Measurements from ENCODE around the gene LCE6A. TPM values are rescaled to one million over a fixed set of nuclear protein-coding genes. Genes with fewer than 3 reads are reported as not detected.

The LCE6A gene
- not detected in 2 replicates for total RNA-seq

GRCh38 chr1:152842556-152842955, at the start of gene LCE6A:
Gene LCE6A, plus strand, starts transcription at chr1:152842856. Its CDS starts 665 bp downstream, at chr1:152843521.

GRCh38 chr1:152796421-152796820, 46.2 kb upstream of the LCE6A start, which contains the start of gene LCE1D:
Gene LCE1D, plus strand, starts transcription at chr1:152796721. Its CDS starts 1,074 bp downstream, at chr1:152797795.

GRCh38 chr1:152806576-152806975, 36.1 kb upstream of the LCE6A start, which contains the start of gene LCE1C:
Gene LCE1C, minus strand, starts transcription at chr1:152806651. Its CDS starts 1,173 bp downstream, at chr1:152805478.

GRCh38 chr1:152811671-152812070, 31.0 kb upstream of the LCE6A start, which contains the start of gene LCE1B:
Gene LCE1B, plus strand, starts transcription at chr1:152811971. Its CDS starts 476 bp downstream, at chr1:152812447.

GRCh38 chr1:152827173-152827572, 15.5 kb upstream of the LCE6A start, which contains the start of gene LCE1A:
Gene LCE1A, plus strand, starts transcription at chr1:152827473. Its CDS starts 0 bp downstream, at chr1:152827473.

GRCh38 chr1:152859696-152860095, 17.0 kb downstream of the LCE6A start, which contains the start of gene LCE7A:
Gene LCE7A, plus strand, starts transcription at chr1:152859996. Its CDS starts 702 bp downstream, at chr1:152860698.

GRCh38 chr1:152878042-152878441, 35.4 kb downstream of the LCE6A start, which contains the start of gene SMCP:
Gene SMCP, plus strand, starts transcription at chr1:152878322. Its CDS starts 6,101 bp downstream, at chr1:152884423.

Other genes with a start within 250 kb of the LCE6A start
- not detected in 2 replicates for gene LCE3C, start 242.6 kb upstream of the LCE6A start, total RNA-seq
- gene LCE3B, start 229.0 kb upstream of the LCE6A start, total RNA-seq, result not detected in 2 replicates
- not detected in 2 replicates for gene LCE3A, start 219.8 kb upstream of the LCE6A start, total RNA-seq
- not detected in 2 replicates for gene LCE2D, start 179.5 kb upstream of the LCE6A start, total RNA-seq
- not detected in 2 replicates for gene LCE2C, start 167.6 kb upstream of the LCE6A start, total RNA-seq
- not detected in 2 replicates for gene LCE2B, start 156.7 kb upstream of the LCE6A start, total RNA-seq
- not detected in 2 replicates for gene LCE2A, start 144.5 kb upstream of the LCE6A start, total RNA-seq
- not detected in 2 replicates for gene LCE4A, start 134.7 kb upstream of the LCE6A start, total RNA-seq
- not detected in 2 replicates for gene KPRP, start 84.8 kb upstream of the LCE6A start, total RNA-seq
- gene LCE1F, start 67.7 kb upstream of the LCE6A start, total RNA-seq, result not detected in 2 replicates
- not detected in 2 replicates for gene LCE1E, start 56.6 kb upstream of the LCE6A start, total RNA-seq
- not detected in 2 replicates for gene LCE1D, start 46.1 kb upstream of the LCE6A start, total RNA-seq
- not detected in 2 replicates for gene LCE1C, start 36.2 kb upstream of the LCE6A start, total RNA-seq
- gene LCE1B, start 30.9 kb upstream of the LCE6A start, total RNA-seq, result not detected in 2 replicates
- gene LCE1A, start 15.4 kb upstream of the LCE6A start, total RNA-seq, result not detected in 2 replicates
- not detected in 2 replicates for gene LCE7A, start 17.1 kb downstream of the LCE6A start, total RNA-seq
- gene SMCP, start 35.5 kb downstream of the LCE6A start, total RNA-seq, result not detected in 2 replicates
- gene IVL, start 65.7 kb downstream of the LCE6A start, total RNA-seq, result not detected in 2 replicates
- not detected in 2 replicates for gene SPRR5, start 104.3 kb downstream of the LCE6A start, total RNA-seq
- gene SPRR4, start 127.8 kb downstream of the LCE6A start, total RNA-seq, result not detected in 2 replicates
- not detected in 2 replicates for gene SPRR1A, start 141.2 kb downstream of the LCE6A start, total RNA-seq
- not detected in 2 replicates for gene SPRR3, start 158.9 kb downstream of the LCE6A start, total RNA-seq
- gene SPRR1B, start 188.3 kb downstream of the LCE6A start, total RNA-seq, result not detected in 2 replicates
- gene SPRR2D, start 198.3 kb downstream of the LCE6A start, total RNA-seq, result not detected in 2 replicates
- gene SPRR2A, start 214.7 kb downstream of the LCE6A start, total RNA-seq, result not detected in 2 replicates
- not detected in 2 replicates for gene SPRR2B, start 228.8 kb downstream of the LCE6A start, total RNA-seq

Measured in bronchus fibroblast of lung (primary cell).